Measurements from ENCODE around the gene HIRIP3.
A peak's percentile ranks its signal among the peaks of the same experiment; 100 is the strongest.
"Not testable (repeated sequence)": the region's sequence is repeated elsewhere in the genome, so short reads cannot be mapped to it uniquely, and the experiment has no call there.

Gene HIRIP3, protein sequence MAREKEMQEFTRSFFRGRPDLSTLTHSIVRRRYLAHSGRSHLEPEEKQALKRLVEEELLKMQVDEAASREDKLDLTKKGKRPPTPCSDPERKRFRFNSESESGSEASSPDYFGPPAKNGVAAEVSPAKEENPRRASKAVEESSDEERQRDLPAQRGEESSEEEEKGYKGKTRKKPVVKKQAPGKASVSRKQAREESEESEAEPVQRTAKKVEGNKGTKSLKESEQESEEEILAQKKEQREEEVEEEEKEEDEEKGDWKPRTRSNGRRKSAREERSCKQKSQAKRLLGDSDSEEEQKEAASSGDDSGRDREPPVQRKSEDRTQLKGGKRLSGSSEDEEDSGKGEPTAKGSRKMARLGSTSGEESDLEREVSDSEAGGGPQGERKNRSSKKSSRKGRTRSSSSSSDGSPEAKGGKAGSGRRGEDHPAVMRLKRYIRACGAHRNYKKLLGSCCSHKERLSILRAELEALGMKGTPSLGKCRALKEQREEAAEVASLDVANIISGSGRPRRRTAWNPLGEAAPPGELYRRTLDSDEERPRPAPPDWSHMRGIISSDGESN

DNA sequence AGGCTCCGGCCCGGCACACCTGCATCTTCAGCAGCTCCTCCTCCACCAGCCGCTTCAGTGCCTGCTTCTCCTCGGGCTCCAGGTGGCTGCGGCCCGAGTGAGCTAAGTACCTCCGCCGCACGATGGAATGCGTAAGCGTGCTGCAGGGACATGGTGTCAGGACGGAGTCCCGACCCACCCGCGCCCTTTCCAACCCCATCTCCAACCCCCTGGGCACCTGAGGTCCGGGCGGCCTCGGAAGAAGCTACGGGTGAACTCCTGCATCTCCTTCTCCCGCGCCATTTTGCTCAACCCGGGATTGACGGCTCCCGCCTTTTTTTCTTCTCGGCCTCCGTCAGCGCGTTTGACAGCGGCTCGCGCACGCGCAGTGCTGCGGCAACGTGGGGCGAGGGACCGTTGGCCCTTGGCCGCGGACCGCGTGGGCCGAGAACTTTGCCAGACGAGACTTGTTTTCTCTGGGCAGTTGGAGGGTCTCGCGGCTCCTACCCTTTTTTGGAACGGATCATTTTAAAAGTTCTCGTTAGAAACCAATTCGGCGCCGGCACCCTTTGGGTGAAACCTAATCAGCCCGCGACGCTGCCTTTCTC is at the start of gene HIRIP3:
TSS of gene HIRIP3 (minus strand) at position 294 of the 587 bp plus-strand sequence. CDS start at position 282, 12 bp downstream.
- DNase-seq (ENCODE audit: low read depth in 1 of 2, low spot score in 1 of 2): peak; percentile 71 to 74

DNA sequence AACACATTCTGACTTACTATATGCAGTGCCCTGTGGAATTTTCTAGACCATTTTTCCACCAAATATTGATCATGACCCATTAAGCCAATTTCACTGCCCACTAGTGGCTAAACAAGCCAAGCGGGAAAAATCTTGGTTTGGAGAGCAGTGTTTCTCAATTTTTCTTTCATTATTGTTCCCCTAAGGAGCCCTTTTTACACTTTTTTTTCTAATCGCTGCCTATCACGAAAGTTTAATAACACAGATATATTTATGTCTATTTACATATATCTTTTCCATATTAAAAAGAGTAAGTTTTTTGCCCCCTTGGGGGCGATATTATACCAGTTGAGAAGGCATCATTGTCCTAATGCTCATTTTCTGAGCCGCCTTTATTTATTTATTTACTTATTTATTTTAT is 46.4 kb upstream of the HIRIP3 start:
- no peak for DNase-seq (ENCODE audit: low read depth in 1 of 2, low spot score in 1 of 2)

DNA sequence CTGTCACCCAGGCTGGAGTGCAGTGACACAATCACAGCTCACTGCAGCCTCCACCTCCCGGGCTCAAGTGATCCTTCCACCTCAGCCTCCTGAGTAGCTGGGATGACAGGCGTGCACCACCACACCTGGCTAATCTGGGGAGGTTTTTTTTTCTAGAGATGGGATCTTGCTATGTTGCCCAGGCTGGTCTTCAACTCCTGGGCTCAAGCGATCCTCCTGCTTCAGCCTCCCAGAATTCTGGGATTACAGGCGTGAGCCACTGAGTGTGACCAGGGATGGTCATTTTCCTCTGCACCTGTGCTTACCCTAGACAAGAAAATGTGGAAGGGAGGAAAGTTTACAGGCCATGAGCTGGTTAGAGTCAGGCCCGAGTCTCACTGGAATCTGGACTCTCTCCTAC is 45.3 kb upstream of the HIRIP3 start:
- not testable (repeated sequence) for DNase-seq (ENCODE audit: low read depth in 1 of 2, low spot score in 1 of 2)

DNA sequence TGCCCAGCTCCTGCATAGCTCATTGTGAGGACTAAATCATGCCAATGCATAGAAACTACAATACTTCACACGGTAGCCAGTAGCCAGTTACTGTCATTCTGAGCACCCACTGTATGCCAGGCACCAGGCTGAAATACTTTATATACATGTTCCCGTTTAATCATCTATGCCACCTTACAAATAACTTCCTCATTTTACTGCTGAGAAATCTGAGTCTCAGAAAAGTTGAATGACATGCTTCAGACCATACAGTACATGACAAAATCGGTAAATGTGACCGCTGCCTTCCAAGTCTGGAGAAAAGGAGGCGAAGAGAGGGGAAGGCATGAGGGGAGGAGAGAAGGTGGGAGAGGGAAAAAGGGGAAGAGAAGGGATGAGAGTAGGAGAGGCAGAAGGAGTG is 44.8 kb upstream of the HIRIP3 start:
- no peak for DNase-seq (ENCODE audit: low read depth in 1 of 2, low spot score in 1 of 2)

DNA sequence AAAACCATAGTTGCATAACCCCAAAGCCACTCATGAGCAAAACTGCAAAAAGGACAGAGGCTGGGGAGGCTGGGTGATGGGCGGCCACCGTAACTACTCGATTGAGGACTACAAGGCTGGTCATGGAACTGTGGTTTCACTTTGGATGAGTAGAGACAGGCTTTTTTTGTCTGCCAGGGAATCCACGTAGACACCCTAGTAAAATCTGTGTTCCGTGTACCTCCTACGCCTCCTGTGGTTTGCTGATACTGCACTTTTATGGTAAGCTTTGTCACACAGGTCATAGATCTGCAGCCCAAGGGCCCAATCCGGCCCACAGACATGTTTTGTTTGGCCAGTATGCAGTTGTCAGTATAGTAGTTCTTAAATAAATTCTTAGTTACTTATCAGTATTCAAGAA is 37.9 kb upstream of the HIRIP3 start:
- DNase-seq (ENCODE audit: low read depth in 1 of 2, low spot score in 1 of 2): no peak

DNA sequence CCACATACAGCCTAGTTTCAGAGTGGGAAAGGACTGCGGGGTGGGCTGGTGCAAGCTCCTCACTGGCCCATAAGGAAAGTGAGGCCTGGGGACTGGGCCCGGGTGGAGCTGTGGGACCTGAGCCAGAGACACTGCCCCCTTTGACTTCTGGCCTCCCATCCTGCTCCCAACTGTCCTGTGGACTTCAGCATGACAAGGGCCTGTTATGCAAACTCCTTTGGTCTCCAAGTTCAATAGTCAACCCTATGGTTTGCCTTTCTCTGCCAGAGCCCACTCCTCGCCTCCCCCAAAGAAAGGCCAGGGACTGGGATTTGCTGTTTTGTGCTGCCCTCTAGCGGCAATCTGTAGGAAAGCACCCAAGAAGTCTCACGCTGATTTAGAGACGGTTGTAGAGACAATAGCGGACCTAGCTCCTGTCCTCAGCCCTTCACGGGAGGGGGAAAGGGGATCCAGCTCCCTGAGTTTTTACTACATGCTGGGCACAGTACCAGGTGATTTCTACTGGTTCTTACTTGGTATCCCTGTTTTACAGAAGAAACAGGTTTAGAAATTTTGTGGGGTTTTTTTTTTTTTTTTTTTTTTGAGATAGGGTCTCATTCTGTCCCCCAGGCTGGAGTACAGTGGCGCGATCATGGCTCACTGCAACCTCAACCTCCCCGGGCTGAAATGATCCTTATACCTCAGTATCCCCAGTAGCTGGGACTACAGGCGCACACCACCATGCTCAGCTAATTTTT is 36.8 kb upstream of the HIRIP3 start:
- no peak for DNase-seq (ENCODE audit: low read depth in 1 of 2, low spot score in 1 of 2)

DNA sequence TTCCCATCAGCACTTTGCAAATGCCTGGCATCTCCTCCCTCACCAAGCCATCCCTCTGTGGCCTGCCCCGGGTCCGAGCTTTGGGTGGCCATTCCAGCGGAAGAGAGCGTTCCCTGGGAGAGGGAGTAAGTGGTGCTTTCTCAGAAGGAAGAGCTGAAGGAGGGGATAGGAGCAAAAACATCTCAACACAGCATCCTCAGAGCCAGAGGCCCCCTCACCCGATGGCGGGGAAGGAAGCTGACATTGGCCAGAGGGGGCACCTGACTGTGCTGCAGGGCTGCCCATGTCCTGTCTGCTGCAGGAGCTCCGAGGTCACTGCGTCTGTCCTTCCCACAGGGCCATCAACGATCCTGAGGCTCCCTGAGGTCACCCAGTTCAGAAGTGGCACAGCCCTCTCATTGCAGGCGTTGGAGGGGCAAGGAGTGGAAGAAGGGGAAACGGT is 36.1 kb upstream of the HIRIP3 start:
- no peak for DNase-seq (ENCODE audit: low read depth in 1 of 2, low spot score in 1 of 2)

DNA sequence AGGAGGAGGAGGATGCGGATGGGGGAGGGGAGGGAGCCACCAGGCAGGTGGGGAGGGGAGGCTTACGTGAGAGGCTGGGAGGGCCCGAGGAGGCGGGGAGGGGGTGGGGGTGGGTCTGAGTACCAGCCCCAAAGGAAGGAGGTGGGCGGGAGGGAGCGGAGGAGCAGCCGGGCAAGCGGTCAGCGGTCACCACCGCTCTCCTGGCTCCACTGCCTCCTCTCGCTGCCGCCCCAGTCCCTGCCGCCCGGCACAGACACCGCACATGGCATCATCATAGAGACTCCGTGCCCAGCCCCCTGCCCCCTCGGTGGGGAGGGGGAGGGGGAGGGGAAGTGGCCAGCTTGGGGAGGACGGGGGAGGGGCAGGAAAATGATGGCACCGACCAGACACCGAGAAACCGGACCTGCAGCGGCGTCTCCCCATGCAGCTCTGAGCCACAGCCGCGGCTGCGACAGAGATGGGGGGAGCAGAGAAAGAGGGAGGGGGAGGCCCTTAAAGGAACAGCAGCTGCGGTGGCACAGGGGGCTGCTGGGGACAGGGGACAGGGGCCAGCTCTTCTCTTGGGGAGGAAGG is 35.5 kb upstream of the HIRIP3 start, which contains the start of gene TLCD3B:
TSS of gene TLCD3B (minus strand) at position 431 of the 573 bp plus-strand sequence. CDS start 744 bp downstream, outside the sequence.
- no peak for DNase-seq (ENCODE audit: low read depth in 1 of 2, low spot score in 1 of 2)

DNA sequence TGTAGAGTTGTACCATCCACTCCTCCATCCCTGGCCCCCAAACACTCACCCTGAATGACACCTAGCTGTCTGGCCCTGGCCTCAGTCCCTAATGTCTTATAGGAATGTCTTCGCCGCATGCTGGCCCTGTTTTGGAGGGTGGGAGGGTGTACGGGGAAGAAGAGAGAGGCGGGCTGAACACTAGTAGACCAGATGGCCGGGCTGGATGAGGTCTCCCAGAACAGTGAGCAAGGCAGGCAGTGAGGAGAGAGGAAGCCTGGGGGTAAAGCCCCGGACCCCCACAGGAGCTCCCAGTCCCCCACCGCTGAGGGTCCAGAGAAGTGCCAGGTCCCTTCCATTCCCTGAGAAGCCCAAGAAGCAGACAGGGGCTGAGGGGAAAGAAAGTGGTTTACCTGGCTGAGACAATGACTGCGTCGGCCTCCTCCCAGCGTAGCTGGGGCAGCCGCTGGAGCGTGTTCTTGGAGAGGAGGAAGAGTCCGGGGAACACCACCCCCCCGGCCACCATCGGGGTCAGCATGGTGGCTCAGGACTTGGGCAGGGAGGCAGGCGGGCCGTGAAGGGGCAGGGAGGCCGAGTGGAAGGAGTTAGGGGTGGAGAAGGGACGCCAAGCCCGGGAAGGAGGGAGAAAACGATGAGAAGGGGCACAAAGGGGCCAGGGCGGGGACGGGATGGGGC is 34.7 kb upstream of the HIRIP3 start:
- no peak for DNase-seq (ENCODE audit: low read depth in 1 of 2, low spot score in 1 of 2)

DNA sequence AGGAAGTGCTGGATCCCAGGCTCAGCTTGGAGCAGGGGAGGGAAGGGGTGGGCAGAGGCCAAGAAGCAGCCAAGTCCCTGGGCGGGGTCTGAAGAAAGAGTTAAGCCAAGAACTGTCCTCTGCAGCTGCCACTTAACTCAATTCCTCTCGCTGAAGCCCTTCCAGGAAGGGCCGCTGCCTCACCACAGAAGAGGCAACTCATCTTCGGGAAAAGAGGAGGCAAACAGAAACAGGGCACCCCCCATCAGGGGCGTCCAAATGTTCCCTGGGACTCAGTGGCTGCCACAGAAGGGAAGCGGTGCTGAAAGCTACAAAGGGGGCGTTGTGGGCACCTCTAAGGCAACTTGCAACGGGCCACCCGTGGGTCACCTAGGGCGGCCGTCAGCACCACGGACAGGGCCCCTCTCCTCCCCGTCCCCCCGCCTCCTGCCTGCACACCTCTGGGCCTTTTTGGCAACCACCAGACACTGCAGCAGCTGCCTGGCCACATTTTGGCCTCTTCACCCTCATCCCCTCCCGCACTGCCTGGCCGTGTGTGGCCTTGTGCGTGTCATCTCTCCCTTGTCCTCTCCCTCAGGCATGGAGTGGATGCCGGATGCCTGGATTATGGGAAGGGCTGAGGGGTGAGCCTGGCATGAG is 33.1 kb upstream of the HIRIP3 start:
- DNase-seq (ENCODE audit: low read depth in 1 of 2, low spot score in 1 of 2): no peak

DNA sequence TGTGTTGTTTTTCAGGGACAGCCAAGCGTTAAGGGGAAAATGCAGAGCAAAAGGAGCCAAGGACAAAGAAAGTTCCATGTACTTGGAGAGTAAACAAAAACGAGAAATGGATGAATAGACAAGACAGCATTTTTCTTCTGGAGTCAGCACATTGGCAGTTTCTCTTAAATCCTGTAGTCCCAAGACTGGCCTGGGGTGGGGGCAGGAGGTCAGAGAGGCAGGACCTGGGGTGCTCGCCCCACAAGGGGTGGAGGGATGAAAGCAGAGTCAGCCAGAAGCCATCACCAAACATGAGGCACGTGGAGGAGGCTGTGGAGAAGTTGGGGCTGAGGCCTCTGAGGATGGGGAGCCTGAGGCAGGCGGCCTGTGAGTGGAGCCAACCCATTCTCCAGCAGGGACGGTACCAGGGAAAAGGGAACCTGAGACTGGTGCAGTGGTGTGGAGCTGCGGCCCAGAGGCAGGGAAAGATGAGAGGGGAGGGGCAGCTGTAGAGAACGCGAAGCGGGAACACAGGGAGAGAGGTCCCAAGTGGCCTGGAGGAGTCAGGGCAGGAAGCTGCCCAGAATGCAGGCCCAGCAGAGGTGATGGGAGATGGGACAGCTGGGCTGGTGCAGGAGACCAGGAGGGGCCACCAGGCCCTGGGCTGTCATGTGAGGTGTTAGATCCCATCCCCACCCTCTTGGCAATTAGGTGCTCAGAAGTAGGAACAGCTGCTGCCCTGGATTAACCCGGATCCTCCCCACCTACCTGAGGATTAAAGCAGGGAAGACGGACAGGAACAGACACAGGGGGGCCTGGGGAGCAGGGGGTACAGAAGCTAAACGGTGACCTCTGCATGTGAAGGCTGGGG is 32.4 kb upstream of the HIRIP3 start:
- DNase-seq (ENCODE audit: low read depth in 1 of 2, low spot score in 1 of 2): no peak

DNA sequence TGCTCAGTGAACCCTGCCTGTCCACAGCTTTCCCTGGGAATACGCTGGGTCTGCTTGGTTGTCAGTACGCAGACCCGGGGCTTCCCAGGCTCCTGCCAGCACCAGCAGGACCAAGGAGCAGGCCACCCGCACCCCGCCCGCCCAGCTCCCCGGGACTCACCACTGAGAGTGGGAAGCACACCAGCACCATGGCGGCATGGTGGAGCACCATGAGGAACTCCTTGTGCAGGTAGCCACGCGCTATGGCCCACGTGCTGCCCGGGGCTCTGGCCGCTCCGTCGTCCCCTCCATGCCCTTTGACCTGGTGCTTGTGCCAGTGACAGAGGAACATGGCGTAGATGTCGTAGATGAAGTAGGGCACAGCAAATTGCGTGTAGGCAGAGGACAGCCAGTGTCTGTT is 31.0 kb upstream of the HIRIP3 start:
- no peak for DNase-seq (ENCODE audit: low read depth in 1 of 2, low spot score in 1 of 2)

DNA sequence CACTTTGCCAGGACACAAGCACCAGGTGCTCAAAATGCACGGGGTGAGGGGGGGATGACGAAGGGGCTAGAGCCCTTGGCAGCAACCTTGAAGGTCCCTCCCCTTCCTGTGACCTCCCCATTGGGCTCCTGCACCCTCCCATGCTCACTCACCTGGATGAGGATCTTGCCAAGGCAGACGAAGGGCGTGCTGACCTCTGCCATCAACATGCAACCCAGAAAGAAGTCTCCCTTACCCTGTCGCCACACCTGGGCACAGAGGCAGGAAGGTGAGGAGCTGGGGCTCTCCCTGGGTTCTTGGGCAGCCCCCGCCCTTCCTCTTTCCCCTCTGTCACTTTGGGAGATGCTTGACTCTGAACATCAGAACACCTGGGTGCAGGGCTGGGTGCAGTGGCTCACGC is 30.2 kb upstream of the HIRIP3 start:
- DNase-seq (ENCODE audit: low read depth in 1 of 2, low spot score in 1 of 2): no peak

DNA sequence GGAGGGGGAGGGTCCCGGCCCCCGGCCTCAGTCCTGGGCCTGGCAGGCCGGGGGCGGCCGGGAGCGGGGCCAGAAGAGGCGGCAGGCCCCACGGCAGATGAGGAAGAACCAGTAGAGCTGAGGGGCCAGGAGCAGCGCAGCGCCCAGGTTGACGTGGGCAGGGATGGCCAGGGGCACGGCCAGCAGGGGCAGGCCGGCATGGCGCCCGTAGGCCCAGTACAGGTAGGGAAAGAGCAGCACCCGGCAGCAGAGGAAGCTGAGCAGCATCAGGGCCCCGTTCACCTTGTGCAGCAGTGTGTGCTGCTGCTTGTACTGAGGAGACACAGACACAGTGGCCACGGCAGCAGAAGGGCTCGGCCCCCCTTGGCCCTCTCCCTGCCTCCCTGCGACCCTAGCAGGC is 29.7 kb upstream of the HIRIP3 start:
- no peak for DNase-seq (ENCODE audit: low read depth in 1 of 2, low spot score in 1 of 2)

DNA sequence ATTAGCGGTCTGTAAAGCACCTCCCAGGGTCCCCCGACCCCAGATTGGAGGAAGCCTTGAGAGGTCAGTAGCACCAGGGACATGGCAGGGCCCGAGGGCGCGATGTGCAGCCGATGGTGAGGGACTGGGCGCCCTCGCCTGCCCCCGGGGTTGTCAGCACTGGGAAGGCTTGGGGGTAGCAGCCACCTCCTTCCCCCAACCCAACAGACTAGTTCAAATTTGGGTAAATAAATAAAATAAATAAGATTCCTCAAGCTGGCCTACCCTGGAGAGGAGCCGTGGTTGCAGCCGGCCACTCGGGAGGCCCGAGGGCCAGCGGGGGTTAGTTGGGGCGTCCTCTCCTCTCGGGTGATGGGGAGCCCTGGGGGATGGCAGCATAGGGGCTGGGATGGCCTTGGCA is 29.0 kb upstream of the HIRIP3 start:
- DNase-seq (ENCODE audit: low read depth in 1 of 2, low spot score in 1 of 2): no peak

DNA sequence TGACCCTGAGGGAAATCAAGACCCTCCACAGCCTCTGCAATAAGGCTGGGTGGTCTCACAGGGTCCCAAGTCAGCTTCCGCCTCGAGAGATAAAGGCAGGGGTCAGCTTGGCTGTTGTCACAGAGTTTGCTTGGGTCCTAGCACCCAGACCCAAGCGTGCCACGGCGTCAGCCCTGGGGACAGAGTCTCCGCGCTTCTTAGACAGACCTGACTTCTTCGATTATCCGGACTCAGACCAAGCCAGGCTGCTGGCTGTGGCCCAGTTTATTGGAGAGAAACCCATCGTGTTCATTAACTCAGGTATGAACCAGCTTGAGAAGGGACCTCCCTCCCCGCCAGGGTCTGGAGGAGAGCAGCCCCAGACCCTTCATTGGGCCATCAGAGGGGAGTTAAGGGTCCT is 28.2 kb upstream of the HIRIP3 start:
- DNase-seq (ENCODE audit: low read depth in 1 of 2, low spot score in 1 of 2): no peak

DNA sequence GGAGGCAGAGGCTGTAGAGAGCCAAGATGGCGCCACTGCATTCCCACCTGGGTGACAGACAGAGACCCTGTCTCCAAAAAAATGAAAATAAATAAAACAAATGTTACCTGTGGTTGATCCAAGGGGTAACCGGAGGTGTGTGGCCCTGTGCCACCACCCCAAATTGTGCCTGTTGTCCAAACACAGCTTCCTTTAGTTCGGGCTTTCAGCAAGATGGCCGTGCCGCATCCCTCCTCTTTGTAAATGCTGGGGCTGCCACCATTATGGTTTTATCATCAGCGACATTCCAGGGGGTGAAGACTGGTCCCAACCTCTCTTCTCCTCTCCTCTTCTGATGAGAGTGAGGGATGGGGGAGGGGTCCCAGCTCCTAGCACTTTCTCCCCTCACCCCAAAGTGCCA is 27.5 kb upstream of the HIRIP3 start, which contains the start of gene C16orf92:
TSS of gene C16orf92 (plus strand) at position 312 of the 400 bp plus-strand sequence. CDS start 143 bp downstream, outside the sequence.
- no peak for DNase-seq (ENCODE audit: low read depth in 1 of 2, low spot score in 1 of 2)

DNA sequence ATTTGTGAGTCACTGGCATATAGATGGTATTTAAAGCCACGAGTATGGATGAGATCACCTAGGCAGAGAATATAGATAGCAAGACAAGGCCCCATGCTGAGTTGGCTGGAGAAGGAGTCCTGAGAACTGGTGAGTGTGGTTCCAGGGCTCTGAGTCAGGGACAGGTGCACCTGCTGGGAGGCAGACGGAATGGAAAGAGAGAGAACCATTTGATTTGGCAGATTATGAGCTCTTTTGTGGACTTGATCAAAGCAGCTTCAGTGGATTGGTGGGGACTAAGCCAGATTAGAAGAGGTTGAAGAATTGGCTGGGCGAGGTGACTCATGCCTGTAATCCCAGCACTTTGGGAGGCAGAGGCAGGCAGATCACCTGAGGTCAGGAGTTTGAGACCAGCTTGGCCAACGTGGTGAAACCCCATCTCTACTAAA is 23.3 kb upstream of the HIRIP3 start:
- DNase-seq (ENCODE audit: low read depth in 1 of 2, low spot score in 1 of 2): no peak

DNA sequence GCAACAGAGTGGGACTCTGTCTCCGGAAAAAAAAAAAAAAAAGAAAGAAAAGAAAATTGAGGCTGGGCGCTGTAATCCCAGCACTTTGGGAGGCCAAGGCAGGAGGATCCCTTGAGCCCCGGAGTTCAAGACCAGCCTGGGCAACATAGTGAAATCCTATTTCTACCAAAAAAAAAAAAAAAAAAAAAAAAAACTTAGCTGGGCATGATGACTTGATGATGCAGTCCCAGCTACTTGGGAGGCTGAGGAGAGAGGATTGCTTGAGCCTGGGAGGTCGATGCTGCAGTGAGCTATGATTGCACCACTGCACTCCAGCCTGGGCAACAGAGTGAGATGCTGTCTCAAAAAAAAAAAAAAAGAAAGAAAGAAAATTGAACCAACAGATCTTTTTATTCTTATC is 22.5 kb upstream of the HIRIP3 start:
- DNase-seq (ENCODE audit: low read depth in 1 of 2, low spot score in 1 of 2): not testable (repeated sequence)

Data from stimulated activated CD4-positive, alpha-beta T cell treated with anti-CD3 and anti-CD28 coated beads, Interleukin-15, amount 100 ng/mL, for 1 hour (primary cell).